Effector memory CD4-positive, alpha-beta T cell (primary cell): ENCODE measurements around the gene ATG12.

Experiments used
- DNase-seq, 3 donors: peaks; one replicate each; pipeline ENCODE4 v3.0.0-alpha.2; 2020
- H3K27ac ChIP-seq: 2 replicates; pipeline ENCODE4 v1.7.0; 2013; ENCODE audit warnings: mild to moderate bottlenecking, low read length, moderate library complexity; ENCODE audit not compliant: insufficient read depth, poor library complexity, severe bottlenecking
- H3K27me3 ChIP-seq: replicated peaks from 2 replicates; pipeline ENCODE4 v1.7.0; 2013; ENCODE audit warnings: mild to moderate bottlenecking, low read length; ENCODE audit not compliant: insufficient read depth, control insufficient read depth, poor library complexity, severe bottlenecking
- H3K36me3 ChIP-seq: 2 replicates; pipeline ENCODE4 v1.7.0; 2013; ENCODE audit warnings: mild to moderate bottlenecking, low read length, moderate library complexity; ENCODE audit not compliant: control insufficient read depth, insufficient read depth
- H3K4me1 ChIP-seq: 2 replicates; pipeline ENCODE4 v1.7.0; 2013; ENCODE audit warnings: low read length, mild to moderate bottlenecking; ENCODE audit not compliant: control insufficient read depth, insufficient read depth, poor library complexity, severe bottlenecking
- H3K4me3 ChIP-seq: 2 replicates; pipeline ENCODE4 v1.7.0; 2013; ENCODE audit warnings: low read length, low read depth, mild to moderate bottlenecking; ENCODE audit not compliant: insufficient read depth, poor library complexity, severe bottlenecking
- H3K9me3 ChIP-seq: 2 replicates; pipeline ENCODE4 v1.7.0; 2013; ENCODE audit warnings: mild to moderate bottlenecking, low read length, moderate library complexity; ENCODE audit not compliant: control insufficient read depth

The ATG12 gene

GRCh38 chr5:115843444-115844130 is 2.2 kb upstream of the ATG12 start:
- DNase-seq, result no peak
- no peaks in the 10 kb centered on the region for H3K9me3 ChIP-seq
- no peak overlapping the region for H3K4me3 ChIP-seq
- H3K27ac ChIP-seq, result no peak overlapping the region
- H3K27me3 ChIP-seq, result no peaks in the 10 kb centered on the region
- no peaks in the 10 kb centered on the region for H3K36me3 ChIP-seq
- peaks cover 20% of the 10 kb centered on the region for H3K4me1 ChIP-seq

DNA sequence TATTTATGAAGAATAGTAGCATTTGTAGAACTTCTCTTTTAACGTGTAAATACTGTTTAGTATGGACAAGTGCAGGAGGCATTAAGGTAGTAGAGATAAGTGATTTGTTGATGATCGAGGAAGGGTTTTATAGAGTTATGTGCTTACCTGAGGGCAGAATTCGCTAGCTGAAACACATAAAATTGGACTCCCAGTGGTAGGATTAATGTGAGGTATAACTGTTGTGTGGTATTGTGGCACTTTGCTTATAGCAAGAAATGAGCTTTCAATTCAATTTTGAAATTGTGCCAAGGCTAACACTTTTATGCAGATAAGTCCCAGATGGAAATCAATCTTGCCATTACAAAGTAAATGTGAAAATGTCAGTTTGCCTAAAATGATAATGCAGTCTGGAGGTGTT is 1.6 kb upstream of the ATG12 start:
- H3K27me3 ChIP-seq, result no peaks in the 10 kb centered on the region
- DNase-seq, result no peak
- peaks cover 20% of the 10 kb centered on the region for H3K4me1 ChIP-seq
- H3K4me3 ChIP-seq, result peak overlapping the region; percentile 91
- no peak overlapping the region for H3K27ac ChIP-seq
- H3K36me3 ChIP-seq, result no peaks in the 10 kb centered on the region
- no peaks in the 10 kb centered on the region for H3K9me3 ChIP-seq

- H3K27ac ChIP-seq, result peak overlapping the region; percentile 91
- DNase-seq, result no peak
- H3K27me3 ChIP-seq, result no peaks in the 10 kb centered on the region
Measured at GRCh38 chr5:115842089-115842935, 947 bp upstream of the ATG12 start.

GRCh38 chr5:115840873-115841272 is 492 bp downstream of the ATG12 start:
- H3K27me3 ChIP-seq, result no peaks in the 10 kb centered on the region
- DNase-seq, result no peak
- H3K4me1 ChIP-seq, result peaks cover 20% of the 10 kb centered on the region
- H3K36me3 ChIP-seq, result peaks cover 13% of the 10 kb centered on the region
- peak overlapping the region; percentile 91 for H3K4me3 ChIP-seq
- H3K27ac ChIP-seq, result peak overlapping the region; percentile 91
- H3K9me3 ChIP-seq, result no peaks in the 10 kb centered on the region

More at GRCh38 chr5:115842089-115842935, 947 bp upstream of the ATG12 start:
- Histone ChIP-seq H3K9me3 (no peaks in the 10 kb centered on the region), H3K4me3 (peak overlapping the region; percentile 91), H3K36me3 (peaks cover 3% of the 10 kb centered on the region), H3K4me1 (peaks cover 20% of the 10 kb centered on the region)

- Histone ChIP-seq H3K4me3 (no peak overlapping the region), H3K27me3 (no peaks in the 10 kb centered on the region), H3K27ac (peak overlapping the region; percentile 3), H3K9me3 (no peaks in the 10 kb centered on the region), H3K36me3 (peaks cover 20% of the 10 kb centered on the region), H3K4me1 (peaks cover 20% of the 10 kb centered on the region)
- DNase-seq, result peak in 1 of 3 donors; percentile 6
Measured at GRCh38 chr5:115838885-115839518, 2.4 kb downstream of the ATG12 start.

- DNase-seq, result no peak
- Histone ChIP-seq H3K36me3 (peaks cover 40% of the 10 kb centered on the region), H3K27me3 (no peaks in the 10 kb centered on the region), H3K27ac (no peak overlapping the region), H3K9me3 (no peaks in the 10 kb centered on the region), H3K4me3 (no peak overlapping the region), H3K4me1 (peaks cover 19% of the 10 kb centered on the region)
Measured at GRCh38 chr5:115835481-115835880, 5.9 kb downstream of the ATG12 start.

- no peak for DNase-seq
- Histone ChIP-seq H3K36me3 (peaks cover 44% of the 10 kb centered on the region), H3K9me3 (no peaks in the 10 kb centered on the region)
Measured at GRCh38 chr5:115831163-115831768, 10.1 kb downstream of the ATG12 start.

GRCh38 chr5:115829913-115830312 is 11.5 kb downstream of the ATG12 start:
- DNase-seq, result no peak
- H3K4me1 ChIP-seq, result no peaks in the 10 kb centered on the region
- H3K36me3 ChIP-seq, result peaks cover 44% of the 10 kb centered on the region
- no peak overlapping the region for H3K4me3 ChIP-seq
- no peak overlapping the region for H3K27ac ChIP-seq
- H3K27me3 ChIP-seq, result no peaks in the 10 kb centered on the region
- H3K9me3 ChIP-seq, result no peaks in the 10 kb centered on the region

More at GRCh38 chr5:115831163-115831768, 10.1 kb downstream of the ATG12 start:
- no peaks in the 10 kb centered on the region for H3K27me3 ChIP-seq
- no peak overlapping the region for H3K27ac ChIP-seq
- no peaks in the 10 kb centered on the region for H3K4me1 ChIP-seq
- no peak overlapping the region for H3K4me3 ChIP-seq

DNA sequence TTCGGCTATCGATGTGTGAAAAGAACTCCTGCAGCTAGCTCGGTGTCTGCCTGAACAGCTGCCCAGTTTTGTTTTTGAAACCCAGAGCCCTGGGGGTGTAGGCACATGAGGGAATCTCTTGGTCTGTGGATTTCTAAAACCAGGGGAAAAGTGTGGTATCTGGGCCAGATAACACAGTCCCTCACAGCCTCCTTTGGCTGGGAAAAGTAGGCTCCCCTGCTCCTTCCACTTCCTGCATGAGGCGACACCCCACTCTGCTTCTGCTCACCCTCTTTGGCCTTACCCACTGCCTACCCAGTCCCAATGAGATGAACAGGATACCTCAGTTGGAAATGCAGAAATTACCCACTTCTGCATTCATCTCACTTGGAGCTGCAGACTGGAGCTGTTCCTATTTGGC is 15.4 kb downstream of the ATG12 start:
- Histone ChIP-seq H3K9me3 (no peaks in the 10 kb centered on the region), H3K4me1 (no peaks in the 10 kb centered on the region), H3K36me3 (peaks cover 17% of the 10 kb centered on the region), H3K27ac (no peak overlapping the region), H3K27me3 (no peaks in the 10 kb centered on the region), H3K4me3 (no peak overlapping the region)
- no peak for DNase-seq
